Measurements from ENCODE around the gene SLC17A7. TPM values are rescaled to one million over a fixed set of nuclear protein-coding genes. Genes with fewer than 3 reads are reported as not detected.

SLC17A7 gene
- total and polyA plus RNA-seq, 2 donors (not counting 1 experiment from before 2014, with no cell fraction given): 0.08 to 0.33 TPM

DNA sequence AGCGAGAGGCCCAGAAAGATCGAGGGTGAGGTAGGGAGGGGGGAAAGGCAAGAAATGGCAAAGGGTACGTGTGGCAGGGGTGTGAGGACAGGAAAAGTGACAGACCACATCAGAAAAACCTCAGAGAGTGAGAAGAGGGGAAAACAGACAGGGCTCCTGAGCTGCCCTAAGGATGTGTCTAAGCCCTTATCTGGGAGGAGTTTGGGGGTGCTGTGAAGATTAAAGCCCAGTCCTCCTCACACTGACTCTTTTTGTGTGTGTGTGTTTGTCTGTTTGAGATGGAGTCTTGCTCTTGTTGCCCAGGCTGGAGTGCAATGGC is 17.4 kb downstream of the SLC17A7 start:
- Histone ChIP-seq H3K36me3 (ENCODE audit: control insufficient read depth, insufficient read depth, low read length) (no peaks in the 10 kb centered on the region), H3K4me1 (ENCODE audit: control insufficient read depth, extremely low read depth, insufficient read depth, low read length) (no peaks in the 10 kb centered on the region), H3K9ac (ENCODE audit: insufficient read depth, low read length) (no peak overlapping the region), H3K9me3 (ENCODE audit: control insufficient read depth, insufficient read depth, low read depth, low read length) (no peaks in the 10 kb centered on the region), H3K4me3 (replicated peaks in 1 of 4; ENCODE audit: control extremely low read depth in 1 of 4, insufficient read depth in 1 of 4, low read depth in 3 of 4, low read length in 4 of 4) (no peak overlapping the region), H3K4me2 (ENCODE audit: extremely low read depth, insufficient read depth, low read length) (no peak overlapping the region), H3K27ac (ENCODE audit: insufficient read depth, low read length) (no peak overlapping the region), H3K27me3 (ENCODE audit: control insufficient read depth, insufficient read depth, low read length) (peaks cover 83% of the 10 kb centered on the region), H4K20me1 (ENCODE audit: control insufficient read depth, extremely low read depth, insufficient read depth, low read length) (no peaks in the 10 kb centered on the region), H3K79me2 (ENCODE audit: control insufficient read depth, insufficient read depth, low read length) (no peaks in the 10 kb centered on the region), H2AFZ (ENCODE audit: low read length) (no peak overlapping the region)
- TF ChIP-seq CTCF (conservative IDR thresholded peaks at IDR 0.05 in 1 of 2, IDR thresholded peaks at IDR 0.05 in 1 of 2; ENCODE audit: low read depth in 1 of 2, low read length in 2 of 2) (no peak), EZH2 (IDR thresholded peaks at IDR 0.05; ENCODE audit: low read length, missing control alignments) (no peak)
- no peak for DNase-seq (ENCODE audit: low read depth in 2 of 2)

- Histone ChIP-seq H3K36me3 (ENCODE audit: control insufficient read depth, insufficient read depth, low read length) (no peaks in the 10 kb centered on the region), H3K27ac (ENCODE audit: insufficient read depth, low read length) (no peak within 1 kb of the TSS), H3K27me3 (ENCODE audit: control insufficient read depth, insufficient read depth, low read length) (peaks cover 84% of the 10 kb centered on the region), H3K4me3 (replicated peaks in 1 of 4; ENCODE audit: control extremely low read depth in 1 of 4, insufficient read depth in 1 of 4, low read depth in 3 of 4, low read length in 4 of 4) (no peak within 1 kb of the TSS), H2AFZ (ENCODE audit: low read length) (no peak within 1 kb of the TSS), H3K4me2 (ENCODE audit: extremely low read depth, insufficient read depth, low read length) (no peak within 1 kb of the TSS), H3K9me3 (ENCODE audit: control insufficient read depth, insufficient read depth, low read depth, low read length) (no peaks in the 10 kb centered on the region), H3K4me1 (ENCODE audit: control insufficient read depth, extremely low read depth, insufficient read depth, low read length) (no peaks in the 10 kb centered on the region), H3K79me2 (ENCODE audit: control insufficient read depth, insufficient read depth, low read length) (no peaks in the 10 kb centered on the region), H4K20me1 (ENCODE audit: control insufficient read depth, extremely low read depth, insufficient read depth, low read length) (no peaks in the 10 kb centered on the region), H3K9ac (ENCODE audit: insufficient read depth, low read length) (no peak within 1 kb of the TSS)
- DNase-seq (ENCODE audit: low read depth in 2 of 2): no peak
- TF ChIP-seq CTCF (conservative IDR thresholded peaks at IDR 0.05 in 1 of 2, IDR thresholded peaks at IDR 0.05 in 1 of 2; ENCODE audit: low read depth in 1 of 2, low read length in 2 of 2) (no peak), EZH2 (IDR thresholded peaks at IDR 0.05; ENCODE audit: low read length, missing control alignments) (peak; percentile 44)
These were observed 18.0 kb downstream of the SLC17A7 start, which contains the start of gene PTH2 for GRCh38 chr19:49423071-49423984. Gene PTH2 (minus strand): TSS chr19:49423441. CDS start chr19:49423339, 102 bp downstream.

- Histone ChIP-seq H3K4me2 (ENCODE audit: extremely low read depth, insufficient read depth, low read length) (no peak overlapping the region), H3K9ac (ENCODE audit: insufficient read depth, low read length) (no peak overlapping the region), H3K4me1 (ENCODE audit: control insufficient read depth, extremely low read depth, insufficient read depth, low read length) (no peaks in the 10 kb centered on the region), H3K79me2 (ENCODE audit: control insufficient read depth, insufficient read depth, low read length) (no peaks in the 10 kb centered on the region), H2AFZ (ENCODE audit: low read length) (no peak overlapping the region), H4K20me1 (ENCODE audit: control insufficient read depth, extremely low read depth, insufficient read depth, low read length) (no peaks in the 10 kb centered on the region), H3K27me3 (ENCODE audit: control insufficient read depth, insufficient read depth, low read length) (peaks cover 84% of the 10 kb centered on the region), H3K9me3 (ENCODE audit: control insufficient read depth, insufficient read depth, low read depth, low read length) (no peaks in the 10 kb centered on the region), H3K36me3 (ENCODE audit: control insufficient read depth, insufficient read depth, low read length) (no peaks in the 10 kb centered on the region), H3K4me3 (replicated peaks in 1 of 4; ENCODE audit: control extremely low read depth in 1 of 4, insufficient read depth in 1 of 4, low read depth in 3 of 4, low read length in 4 of 4) (no peak overlapping the region), H3K27ac (ENCODE audit: insufficient read depth, low read length) (no peak overlapping the region)
- TF ChIP-seq CTCF (conservative IDR thresholded peaks at IDR 0.05 in 1 of 2, IDR thresholded peaks at IDR 0.05 in 1 of 2; ENCODE audit: low read depth in 1 of 2, low read length in 2 of 2) (no peak), EZH2 (IDR thresholded peaks at IDR 0.05; ENCODE audit: low read length, missing control alignments) (peak; percentile 94)
- peak; percentile 20 to 30 for DNase-seq (ENCODE audit: low read depth in 2 of 2)
These were observed 18.8 kb downstream of the SLC17A7 start for GRCh38 chr19:49422407-49423070.

All from fibroblast of lung (primary cell).